Osteocyte (in vitro differentiated cells): ENCODE results near the gene TFF2. TPM values are rescaled to one million over a fixed set of nuclear protein-coding genes. Genes with fewer than 3 reads are reported as not detected.

Experiments
- DNase-seq: peaks from one replicate; pipeline ENCODE4 v3.0.0; 2021; ENCODE audit warnings: mixed read lengths; ENCODE audit not compliant: unreplicated experiment; ENCODE audit errors: extremely low spot score
- H3K27ac Mint-ChIP-seq: one replicate; pipeline ENCODE4 v1.8.0; 2021; ENCODE audit warnings: mild to moderate bottlenecking, mixed read lengths; ENCODE audit not compliant: unreplicated experiment
- H3K27me3 Mint-ChIP-seq: one replicate; pipeline ENCODE4 v1.8.0; 2021; ENCODE audit warnings: mixed read lengths; ENCODE audit not compliant: unreplicated experiment
- H3K36me3 Mint-ChIP-seq: one replicate; pipeline ENCODE4 v1.8.0; 2021; ENCODE audit warnings: mixed read lengths; ENCODE audit not compliant: unreplicated experiment
- H3K4me1 Mint-ChIP-seq: one replicate; pipeline ENCODE4 v1.8.0; 2021; ENCODE audit warnings: mixed read lengths; ENCODE audit not compliant: unreplicated experiment
- H3K4me3 Mint-ChIP-seq: one replicate; pipeline ENCODE4 v1.8.0; 2021; ENCODE audit warnings: mild to moderate bottlenecking, moderate library complexity, mixed read lengths; ENCODE audit not compliant: unreplicated experiment
- H3K9me3 Mint-ChIP-seq: one replicate; pipeline ENCODE4 v1.8.0; 2021; ENCODE audit warnings: mixed read lengths; ENCODE audit not compliant: unreplicated experiment
- CTCF ChIP-seq: fragments of 200-600 bp; sonication (generic); IDR thresholded peaks from 2 replicates; pipeline ENCODE4 v1.5.0; 2021; ENCODE audit warnings: antibody characterized with exemption, mild to moderate bottlenecking, moderate library complexity
- total RNA-seq: library from RNA; stranded (reverse); gene quantifications from 2 replicates; pipeline ENCODE4 v1.2.1, GENCODE V29; 2021

TFF2 gene
- total RNA-seq, 1 donor from 2014 or later, result not detected

- Mint-ChIP-seq H3K4me3 (no peak overlapping the region), H3K36me3 (no peaks in the 10 kb centered on the region), H3K27ac (no peak overlapping the region), H3K9me3 (no peaks in the 10 kb centered on the region), H3K27me3 (peaks cover 20% of the 10 kb centered on the region), H3K4me1 (no peaks in the 10 kb centered on the region)
- no peak for DNase-seq
- TF ChIP-seq CTCF, result no peak
Observed at GRCh38 chr21:42373196-42373907, 22.6 kb upstream of the TFF2 start.

DNA sequence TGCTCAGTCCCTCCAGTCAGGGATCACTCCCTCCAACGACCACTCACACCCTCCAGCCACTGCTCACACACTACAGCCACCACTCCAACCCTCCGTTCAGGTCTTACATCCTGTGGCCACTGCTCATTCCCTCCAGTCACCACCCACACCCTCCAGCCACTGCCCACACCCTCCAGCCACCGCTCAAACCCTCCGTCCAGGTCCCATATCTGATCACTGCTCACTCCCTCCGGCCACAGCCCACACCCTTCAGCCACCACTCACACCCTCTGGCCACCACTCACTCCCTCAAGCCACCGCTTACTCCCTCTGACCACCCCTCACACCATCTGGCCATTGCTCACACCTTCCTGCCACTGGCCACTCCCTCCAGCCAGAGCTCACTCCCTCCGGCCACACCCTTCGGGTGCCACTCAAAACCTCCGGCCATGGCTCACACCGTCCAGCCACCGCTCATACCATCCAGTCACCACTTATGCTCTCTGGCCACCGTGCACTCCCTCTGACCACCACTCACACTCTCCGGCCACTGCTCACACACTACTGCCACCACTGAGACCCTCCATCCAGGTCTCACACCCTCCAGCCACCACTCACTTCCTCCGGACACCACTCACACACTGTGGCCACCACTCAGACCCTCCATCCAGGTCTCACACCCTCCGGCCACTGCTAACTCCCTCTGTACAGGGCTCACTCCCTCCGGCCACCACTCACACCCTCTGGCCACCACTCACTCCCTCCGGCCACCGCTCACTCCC lies 20.3 kb upstream of the TFF2 start:
- Mint-ChIP-seq H3K4me3 (no peak overlapping the region), H3K27me3 (peaks cover 17% of the 10 kb centered on the region), H3K27ac (no peak overlapping the region), H3K36me3 (no peaks in the 10 kb centered on the region), H3K4me1 (no peaks in the 10 kb centered on the region), H3K9me3 (no peaks in the 10 kb centered on the region)
- DNase-seq, result no peak
- no peak for TF ChIP-seq CTCF

DNA sequence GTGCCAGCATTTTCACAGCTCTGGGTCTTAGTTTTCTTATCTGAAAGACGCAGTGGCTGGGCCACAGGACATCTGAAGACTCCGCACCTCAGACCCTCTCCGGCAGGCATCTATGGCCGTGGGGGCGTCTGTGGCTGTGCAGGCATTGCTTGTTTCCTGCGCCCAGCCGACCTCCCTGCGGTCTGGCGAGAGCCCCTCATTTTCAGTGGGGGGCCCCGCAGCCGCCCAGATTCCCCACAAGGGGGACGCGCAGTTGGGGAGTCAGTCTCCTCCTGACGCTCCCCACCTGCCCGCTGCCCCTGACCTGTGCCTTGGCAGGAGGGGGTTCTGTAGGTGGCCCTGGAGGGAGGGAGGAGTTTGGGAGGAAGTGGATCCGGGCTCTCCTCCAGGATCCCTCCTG lies 19.0 kb upstream of the TFF2 start:
- H3K4me3 Mint-ChIP-seq, result no peak overlapping the region
- no peaks in the 10 kb centered on the region for H3K36me3 Mint-ChIP-seq
- DNase-seq, result no peak
- no peaks in the 10 kb centered on the region for H3K9me3 Mint-ChIP-seq
- H3K27me3 Mint-ChIP-seq, result peaks cover 17% of the 10 kb centered on the region
- no peaks in the 10 kb centered on the region for H3K4me1 Mint-ChIP-seq
- no peak for TF ChIP-seq CTCF
- H3K27ac Mint-ChIP-seq, result no peak overlapping the region

DNA sequence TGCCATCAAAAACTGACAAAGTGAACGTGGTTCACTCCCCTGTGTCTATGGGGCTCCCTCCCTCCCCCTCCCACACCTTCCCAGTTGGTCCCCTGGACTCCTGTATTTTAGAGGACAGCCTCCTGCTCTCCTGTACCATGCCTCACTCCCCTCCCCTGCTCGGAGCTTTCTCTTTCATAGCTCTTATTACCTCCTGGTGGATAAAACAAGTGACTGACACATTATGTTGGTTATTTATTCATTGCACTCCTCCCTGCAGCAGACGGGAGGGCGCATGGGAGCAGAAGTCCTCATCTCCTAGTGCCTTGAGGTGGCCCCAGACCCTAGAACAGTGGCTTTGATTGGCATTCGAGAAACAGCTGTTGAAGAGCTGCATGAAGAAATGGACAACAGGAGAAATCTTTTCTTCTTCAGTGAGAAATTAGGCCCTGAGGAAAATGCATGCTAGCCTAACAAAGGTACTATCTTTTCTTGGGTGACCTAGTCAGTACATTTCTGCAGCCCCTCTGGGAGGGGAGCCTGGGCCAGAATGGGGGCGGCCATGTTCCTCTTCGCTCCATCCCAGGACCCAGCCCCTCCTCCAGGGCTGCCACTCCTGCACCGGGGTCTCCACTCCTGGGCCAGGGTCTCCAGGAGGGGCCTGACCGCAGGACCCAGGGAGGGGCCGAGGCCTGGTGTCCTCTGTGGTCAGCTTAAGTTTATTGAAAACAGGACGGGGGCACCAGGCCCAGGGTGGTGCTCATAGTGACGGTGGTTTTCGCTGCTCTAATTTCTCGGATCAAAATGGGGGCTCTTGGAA lies 16.8 kb upstream of the TFF2 start:
- no peaks in the 10 kb centered on the region for H3K4me1 Mint-ChIP-seq
- peaks cover 19% of the 10 kb centered on the region for H3K27me3 Mint-ChIP-seq
- no peak for DNase-seq
- no peak overlapping the region for H3K4me3 Mint-ChIP-seq
- no peaks in the 10 kb centered on the region for H3K9me3 Mint-ChIP-seq
- no peak overlapping the region for H3K27ac Mint-ChIP-seq
- no peak for TF ChIP-seq CTCF
- H3K36me3 Mint-ChIP-seq, result no peaks in the 10 kb centered on the region
